ENCODE results near the gene MAZ. TPM values are rescaled to one million over a fixed set of nuclear protein-coding genes. Genes with fewer than 3 reads are reported as not detected.
"Not testable (repeated sequence)": the region's sequence is repeated elsewhere in the genome, so short reads cannot be mapped to it uniquely, and the experiment has no call there.

Gene MAZ
- total and polyA plus RNA-seq, 4 donors: 94.9 to 170 (median 136) TPM

DNA sequence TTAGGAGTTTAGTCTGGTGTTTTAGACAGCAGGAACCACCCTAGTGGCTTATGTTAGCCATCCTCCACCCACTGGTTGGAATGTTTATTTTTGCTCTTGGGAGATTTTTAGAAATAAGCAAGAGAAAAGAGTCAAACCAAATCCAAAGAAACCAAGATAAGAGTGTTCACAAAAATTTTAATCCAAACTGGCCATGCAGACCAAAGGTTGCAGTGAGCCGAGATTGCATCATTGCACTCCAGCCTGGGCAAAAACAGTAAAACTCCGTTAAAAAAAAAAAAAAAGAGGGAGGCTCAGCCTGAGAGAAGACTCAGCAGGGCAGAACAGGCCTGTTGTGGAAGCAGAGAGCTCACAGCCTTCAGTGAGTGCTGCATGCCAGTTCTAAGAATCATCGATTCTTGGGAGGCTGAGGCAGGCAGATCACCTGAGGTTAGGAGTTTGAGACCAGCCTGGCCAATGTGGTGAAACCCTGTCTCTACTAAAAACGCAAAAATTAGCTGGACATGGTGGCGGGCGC is 48.3 kb upstream of the MAZ start:
- DNase-seq: peak in 2 of 3 donors; percentile 34 to 43
- Histone ChIP-seq H3K4me1 (ENCODE audit: control insufficient read depth in 5 of 5, insufficient read depth in 5 of 5, low read length in 5 of 5) (peaks cover 0 to 2% (median 0%) of the 10 kb centered on the region in 5 donors), H3K4me3 (no peak overlapping the region), H3K9me3 (ENCODE audit: control insufficient read depth in 4 of 4, insufficient read depth in 3 of 4, low read length in 3 of 4) (no peaks in the 10 kb centered on the region), H3K36me3 (ENCODE audit: control insufficient read depth in 4 of 4, insufficient read depth in 4 of 4, low read length in 4 of 4) (no peaks in the 10 kb centered on the region), H3K9ac (ENCODE audit: insufficient read depth in 1 of 2, low read length in 2 of 2) (no peak overlapping the region), H3K27ac (ENCODE audit: low read depth in 1 of 2, low read length in 1 of 2) (no peak overlapping the region), H3K27me3 (ENCODE audit: control insufficient read depth in 3 of 3, insufficient read depth in 3 of 3, low read length in 2 of 3) (no peaks in the 10 kb centered on the region)
- no peak for ATAC-seq (ENCODE audit: insufficient read depth, low FRiP score)
- WGBS, 2 donors: 66 to 68% methylated on average over 6 of the region's 6 CpGs
- TF ChIP-seq, protein P1, sequence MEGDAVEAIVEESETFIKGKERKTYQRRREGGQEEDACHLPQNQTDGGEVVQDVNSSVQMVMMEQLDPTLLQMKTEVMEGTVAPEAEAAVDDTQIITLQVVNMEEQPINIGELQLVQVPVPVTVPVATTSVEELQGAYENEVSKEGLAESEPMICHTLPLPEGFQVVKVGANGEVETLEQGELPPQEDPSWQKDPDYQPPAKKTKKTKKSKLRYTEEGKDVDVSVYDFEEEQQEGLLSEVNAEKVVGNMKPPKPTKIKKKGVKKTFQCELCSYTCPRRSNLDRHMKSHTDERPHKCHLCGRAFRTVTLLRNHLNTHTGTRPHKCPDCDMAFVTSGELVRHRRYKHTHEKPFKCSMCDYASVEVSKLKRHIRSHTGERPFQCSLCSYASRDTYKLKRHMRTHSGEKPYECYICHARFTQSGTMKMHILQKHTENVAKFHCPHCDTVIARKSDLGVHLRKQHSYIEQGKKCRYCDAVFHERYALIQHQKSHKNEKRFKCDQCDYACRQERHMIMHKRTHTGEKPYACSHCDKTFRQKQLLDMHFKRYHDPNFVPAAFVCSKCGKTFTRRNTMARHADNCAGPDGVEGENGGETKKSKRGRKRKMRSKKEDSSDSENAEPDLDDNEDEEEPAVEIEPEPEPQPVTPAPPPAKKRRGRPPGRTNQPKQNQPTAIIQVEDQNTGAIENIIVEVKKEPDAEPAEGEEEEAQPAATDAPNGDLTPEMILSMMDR (IDR thresholded peaks at IDR 0.05; ENCODE audit: control extremely low read depth, extremely low read depth): no peak

DNA sequence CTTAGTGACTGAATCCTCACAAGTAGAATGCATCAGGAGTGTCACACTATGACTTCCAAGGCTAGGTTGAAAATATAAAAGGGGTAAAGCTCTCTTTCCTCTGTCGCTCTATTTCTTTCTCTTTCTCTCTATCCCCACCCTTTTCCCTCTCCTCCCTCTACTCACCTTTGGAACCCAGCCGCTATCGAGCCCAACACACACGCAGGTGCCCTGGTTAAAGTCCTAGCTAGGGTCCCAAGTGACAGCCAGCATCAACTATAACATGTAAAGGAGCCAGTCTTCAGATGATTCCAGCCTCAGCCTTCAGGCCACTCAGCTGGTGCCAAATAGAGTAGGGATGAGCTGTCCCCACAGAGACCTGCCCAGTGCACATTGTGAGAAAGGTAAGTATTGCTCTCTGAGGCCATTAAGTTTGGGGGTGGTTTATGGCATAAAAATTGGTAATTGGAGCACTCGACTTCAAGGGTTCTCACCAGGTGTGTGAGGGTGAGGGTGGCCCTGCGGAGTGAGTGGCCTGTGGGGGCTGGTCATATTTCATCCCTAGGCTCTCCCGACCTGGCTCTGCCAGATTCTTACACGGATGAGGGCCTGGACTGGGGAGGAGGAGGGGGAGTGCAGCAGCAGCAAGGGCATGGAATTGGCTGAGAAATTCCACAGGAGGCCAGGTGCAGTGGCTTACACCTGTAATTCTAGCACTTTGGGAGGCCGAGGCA is 45.6 kb upstream of the MAZ start:
- H3K36me3 ChIP-seq (ENCODE audit: control insufficient read depth in 4 of 4, insufficient read depth in 4 of 4, low read length in 4 of 4): no peaks in the 10 kb centered on the region
- H3K4me3 ChIP-seq: no peak overlapping the region
- no peaks in the 10 kb centered on the region for H3K27me3 ChIP-seq (ENCODE audit: control insufficient read depth in 3 of 3, insufficient read depth in 3 of 3, low read length in 2 of 3)
- TF ChIP-seq, protein P1 (IDR thresholded peaks at IDR 0.05; ENCODE audit: control extremely low read depth, extremely low read depth): no peak
- peak; percentile 19 to 59 (median 48) for DNase-seq
- ATAC-seq (ENCODE audit: insufficient read depth, low FRiP score): no peak
- peaks cover 0 to 2% (median 0%) of the 10 kb centered on the region in 5 donors for H3K4me1 ChIP-seq (ENCODE audit: control insufficient read depth in 5 of 5, insufficient read depth in 5 of 5, low read length in 5 of 5)
- no peaks in the 10 kb centered on the region for H3K9me3 ChIP-seq (ENCODE audit: control insufficient read depth in 4 of 4, insufficient read depth in 3 of 4, low read length in 3 of 4)
- H3K27ac ChIP-seq (ENCODE audit: low read depth in 1 of 2, low read length in 1 of 2): no peak overlapping the region
- H3K9ac ChIP-seq (ENCODE audit: insufficient read depth in 1 of 2, low read length in 2 of 2): no peak overlapping the region
- WGBS, 2 donors: 69 to 88% methylated on average over 9 of the region's 9 CpGs

- 70 to 77% methylated on average over 7 to 8 of the region's 8 CpGs for WGBS, 2 donors
- not testable (repeated sequence) for H3K27ac ChIP-seq (ENCODE audit: low read depth in 1 of 2, low read length in 1 of 2); H3K9me3 ChIP-seq (ENCODE audit: control insufficient read depth in 4 of 4, insufficient read depth in 3 of 4, low read length in 3 of 4); H3K36me3 ChIP-seq (ENCODE audit: control insufficient read depth in 4 of 4, insufficient read depth in 4 of 4, low read length in 4 of 4); H3K9ac ChIP-seq (ENCODE audit: insufficient read depth in 1 of 2, low read length in 2 of 2); H3K4me1 ChIP-seq (ENCODE audit: control insufficient read depth in 5 of 5, insufficient read depth in 5 of 5, low read length in 5 of 5); ATAC-seq (ENCODE audit: insufficient read depth, low FRiP score); DNase-seq; H3K4me3 ChIP-seq; H3K27me3 ChIP-seq (ENCODE audit: control insufficient read depth in 3 of 3, insufficient read depth in 3 of 3, low read length in 2 of 3)
These were observed 45.1 kb upstream of the MAZ start for GRCh38 chr16:29761280-29761651.

- no peak for DNase-seq
- no peak for ATAC-seq (ENCODE audit: insufficient read depth, low FRiP score)
- H3K4me1 ChIP-seq (ENCODE audit: control insufficient read depth in 5 of 5, insufficient read depth in 5 of 5, low read length in 5 of 5): peaks cover 0 to 2% (median 0%) of the 10 kb centered on the region in 5 donors
- no peaks in the 10 kb centered on the region for H3K27me3 ChIP-seq (ENCODE audit: control insufficient read depth in 3 of 3, insufficient read depth in 3 of 3, low read length in 2 of 3)
- H3K4me3 ChIP-seq: no peak overlapping the region
- WGBS, 2 donors: 79 to 86% methylated on average over 6 of the region's 6 CpGs
- H3K36me3 ChIP-seq (ENCODE audit: control insufficient read depth in 4 of 4, insufficient read depth in 4 of 4, low read length in 4 of 4): no peaks in the 10 kb centered on the region
- H3K9ac ChIP-seq (ENCODE audit: insufficient read depth in 1 of 2, low read length in 2 of 2): no peak overlapping the region
- H3K9me3 ChIP-seq (ENCODE audit: control insufficient read depth in 4 of 4, insufficient read depth in 3 of 4, low read length in 3 of 4): no peaks in the 10 kb centered on the region
- TF ChIP-seq, protein P1 (IDR thresholded peaks at IDR 0.05; ENCODE audit: control extremely low read depth, extremely low read depth): no peak
- H3K27ac ChIP-seq (ENCODE audit: low read depth in 1 of 2, low read length in 1 of 2): no peak overlapping the region
These were observed 44.4 kb upstream of the MAZ start for GRCh38 chr16:29761882-29762281.

All from lung (tissue), 12 donors.